ENCODE results near the gene PRPF40A.
A peak's percentile ranks its signal among the peaks of the same experiment; 100 is the strongest.

Gene PRPF40A

DNA sequence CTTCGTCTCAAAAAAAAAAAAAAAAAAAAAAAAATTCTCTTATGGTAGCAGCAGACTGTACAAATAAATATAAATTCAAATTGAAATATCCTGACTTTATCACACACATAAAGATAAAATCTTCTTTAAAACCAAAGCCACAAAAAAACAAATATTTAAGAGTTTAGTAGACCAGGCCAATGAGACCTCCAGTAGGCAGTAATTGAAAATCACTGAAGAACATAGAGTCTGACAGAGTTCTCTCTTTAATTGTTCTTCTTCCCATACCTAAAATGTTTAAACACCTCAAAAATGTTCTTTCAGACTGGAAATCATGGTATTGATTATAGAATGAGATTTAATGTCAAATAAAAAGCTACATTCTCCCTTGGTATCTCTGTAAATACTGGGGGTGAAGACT lies 20.8 kb downstream of the PRPF40A start:
- ATAC-seq = no peak; the same call in 2 of the 3 replicates
- TF ChIP-seq RARB (CRISPR knock-in tag; IDR thresholded peaks at IDR 0.05) = no peak
- TF ChIP-seq, protein P1, sequence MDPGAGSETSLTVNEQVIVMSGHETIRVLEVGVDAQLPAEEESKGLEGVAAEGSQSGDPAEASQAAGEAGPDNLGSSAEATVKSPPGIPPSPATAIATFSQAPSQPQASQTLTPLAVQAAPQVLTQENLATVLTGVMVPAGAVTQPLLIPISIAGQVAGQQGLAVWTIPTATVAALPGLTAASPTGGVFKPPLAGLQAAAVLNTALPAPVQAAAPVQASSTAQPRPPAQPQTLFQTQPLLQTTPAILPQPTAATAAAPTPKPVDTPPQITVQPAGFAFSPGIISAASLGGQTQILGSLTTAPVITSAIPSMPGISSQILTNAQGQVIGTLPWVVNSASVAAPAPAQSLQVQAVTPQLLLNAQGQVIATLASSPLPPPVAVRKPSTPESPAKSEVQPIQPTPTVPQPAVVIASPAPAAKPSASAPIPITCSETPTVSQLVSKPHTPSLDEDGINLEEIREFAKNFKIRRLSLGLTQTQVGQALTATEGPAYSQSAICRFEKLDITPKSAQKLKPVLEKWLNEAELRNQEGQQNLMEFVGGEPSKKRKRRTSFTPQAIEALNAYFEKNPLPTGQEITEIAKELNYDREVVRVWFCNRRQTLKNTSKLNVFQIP (CRISPR knock-in tag; IDR thresholded peaks at IDR 0.05; ENCODE audit: borderline replicate concordance, low read depth) = no peak
- TF ChIP-seq ARNTL (CRISPR knock-in tag; IDR thresholded peaks at IDR 0.05; ENCODE audit: borderline replicate concordance, low read depth) = no peak
- TF ChIP-seq TOX (CRISPR knock-in tag; IDR thresholded peaks at IDR 0.05; ENCODE audit: borderline replicate concordance) = no peak
- TF ChIP-seq, protein P2, sequence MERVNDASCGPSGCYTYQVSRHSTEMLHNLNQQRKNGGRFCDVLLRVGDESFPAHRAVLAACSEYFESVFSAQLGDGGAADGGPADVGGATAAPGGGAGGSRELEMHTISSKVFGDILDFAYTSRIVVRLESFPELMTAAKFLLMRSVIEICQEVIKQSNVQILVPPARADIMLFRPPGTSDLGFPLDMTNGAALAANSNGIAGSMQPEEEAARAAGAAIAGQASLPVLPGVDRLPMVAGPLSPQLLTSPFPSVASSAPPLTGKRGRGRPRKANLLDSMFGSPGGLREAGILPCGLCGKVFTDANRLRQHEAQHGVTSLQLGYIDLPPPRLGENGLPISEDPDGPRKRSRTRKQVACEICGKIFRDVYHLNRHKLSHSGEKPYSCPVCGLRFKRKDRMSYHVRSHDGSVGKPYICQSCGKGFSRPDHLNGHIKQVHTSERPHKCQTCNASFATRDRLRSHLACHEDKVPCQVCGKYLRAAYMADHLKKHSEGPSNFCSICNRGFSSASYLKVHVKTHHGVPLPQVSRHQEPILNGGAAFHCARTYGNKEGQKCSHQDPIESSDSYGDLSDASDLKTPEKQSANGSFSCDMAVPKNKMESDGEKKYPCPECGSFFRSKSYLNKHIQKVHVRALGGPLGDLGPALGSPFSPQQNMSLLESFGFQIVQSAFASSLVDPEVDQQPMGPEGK (CRISPR knock-in tag; IDR thresholded peaks at IDR 0.05; ENCODE audit: borderline replicate concordance) = no peak

DNA sequence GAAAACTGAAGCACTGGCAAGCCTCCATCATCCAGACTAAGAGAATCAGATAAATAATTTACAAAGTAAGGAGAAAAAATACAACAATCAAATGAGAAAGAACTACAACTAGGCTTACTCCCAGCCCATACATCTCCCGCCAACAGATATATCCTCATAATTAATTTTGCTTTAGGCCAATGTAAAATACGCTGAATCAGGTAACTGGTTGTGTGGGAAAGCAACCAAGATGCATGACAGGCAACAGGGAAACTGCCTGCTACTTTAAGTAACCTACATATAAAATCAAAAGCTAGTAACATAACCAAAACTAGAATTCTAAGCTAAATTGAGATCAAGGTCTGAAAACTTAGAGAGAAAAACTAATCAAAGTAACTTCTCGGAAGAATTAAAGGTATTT lies 21.5 kb downstream of the PRPF40A start:
- no peak for ATAC-seq
- TF ChIP-seq TCF4 (CRISPR knock-in tag; IDR thresholded peaks at IDR 0.05; ENCODE audit: borderline replicate concordance) (no peak), ZFP3 (CRISPR knock-in tag; IDR thresholded peaks at IDR 0.05) (no peak), ZNF565 (CRISPR knock-in tag; conservative IDR thresholded peaks at IDR 0.05; ENCODE audit: low read depth) (no peak), OSR1 (CRISPR knock-in tag; IDR thresholded peaks at IDR 0.05) (no peak), ZC3H10 (CRISPR knock-in tag; IDR thresholded peaks at IDR 0.05) (no peak)
- TF ChIP-seq, protein P3, sequence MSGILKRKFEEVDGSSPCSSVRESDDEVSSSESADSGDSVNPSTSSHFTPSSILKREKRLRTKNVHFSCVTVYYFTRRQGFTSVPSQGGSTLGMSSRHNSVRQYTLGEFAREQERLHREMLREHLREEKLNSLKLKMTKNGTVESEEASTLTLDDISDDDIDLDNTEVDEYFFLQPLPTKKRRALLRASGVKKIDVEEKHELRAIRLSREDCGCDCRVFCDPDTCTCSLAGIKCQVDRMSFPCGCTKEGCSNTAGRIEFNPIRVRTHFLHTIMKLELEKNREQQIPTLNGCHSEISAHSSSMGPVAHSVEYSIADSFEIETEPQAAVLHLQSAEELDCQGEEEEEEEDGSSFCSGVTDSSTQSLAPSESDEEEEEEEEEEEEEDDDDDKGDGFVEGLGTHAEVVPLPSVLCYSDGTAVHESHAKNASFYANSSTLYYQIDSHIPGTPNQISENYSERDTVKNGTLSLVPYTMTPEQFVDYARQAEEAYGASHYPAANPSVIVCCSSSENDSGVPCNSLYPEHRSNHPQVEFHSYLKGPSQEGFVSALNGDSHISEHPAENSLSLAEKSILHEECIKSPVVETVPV (CRISPR knock-in tag; IDR thresholded peaks at IDR 0.05) = no peak
- TF ChIP-seq, protein P2 (CRISPR knock-in tag; IDR thresholded peaks at IDR 0.05; ENCODE audit: borderline replicate concordance) = no peak

DNA sequence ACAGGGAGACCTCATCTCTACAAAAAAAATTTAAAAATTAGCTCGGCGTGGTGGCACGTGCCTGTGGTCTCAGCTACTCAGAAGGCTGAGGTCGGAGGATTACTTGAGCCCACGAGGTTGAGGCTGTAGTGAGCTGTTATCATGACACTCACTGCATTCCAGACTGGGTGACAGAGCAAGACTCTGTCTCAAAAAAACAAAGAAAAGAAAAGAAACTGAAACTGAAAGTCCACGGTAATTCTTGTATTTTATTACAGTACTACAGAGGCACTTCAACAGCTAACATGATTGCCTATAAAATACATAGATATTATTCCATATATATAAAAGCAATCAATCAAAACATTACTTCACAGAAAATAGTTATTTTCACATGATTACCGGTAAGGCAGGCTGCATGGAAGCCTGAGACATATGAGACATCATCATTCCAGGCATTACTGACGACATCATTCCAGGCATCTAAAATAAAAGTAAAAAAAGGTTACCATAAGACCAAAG lies 23.1 kb downstream of the PRPF40A start:
- TF ChIP-seq, protein P2 (CRISPR knock-in tag; IDR thresholded peaks at IDR 0.05; ENCODE audit: borderline replicate concordance) = no peak
- TF ChIP-seq BACH2 (CRISPR knock-in tag; IDR thresholded peaks at IDR 0.05; ENCODE audit: borderline replicate concordance) (no peak), ARNTL (CRISPR knock-in tag; IDR thresholded peaks at IDR 0.05; ENCODE audit: borderline replicate concordance, low read depth) (no peak), TOX (CRISPR knock-in tag; IDR thresholded peaks at IDR 0.05; ENCODE audit: borderline replicate concordance) (no peak), ZFP3 (CRISPR knock-in tag; IDR thresholded peaks at IDR 0.05) (no peak), ZNF70 (CRISPR knock-in tag; IDR thresholded peaks at IDR 0.05) (no peak), ZNF565 (CRISPR knock-in tag; conservative IDR thresholded peaks at IDR 0.05; ENCODE audit: low read depth) (no peak), SNAI2 (CRISPR knock-in tag; IDR thresholded peaks at IDR 0.05) (no peak), TCF4 (CRISPR knock-in tag; IDR thresholded peaks at IDR 0.05; ENCODE audit: borderline replicate concordance) (no peak), CSDC2 (CRISPR knock-in tag; IDR thresholded peaks at IDR 0.05) (no peak), ZC3H10 (CRISPR knock-in tag; IDR thresholded peaks at IDR 0.05) (no peak), ESRRG (CRISPR knock-in tag; IDR thresholded peaks at IDR 0.05) (no peak), GLIS3 (CRISPR knock-in tag; IDR thresholded peaks at IDR 0.05) (no peak)
- TF ChIP-seq, protein P4, sequence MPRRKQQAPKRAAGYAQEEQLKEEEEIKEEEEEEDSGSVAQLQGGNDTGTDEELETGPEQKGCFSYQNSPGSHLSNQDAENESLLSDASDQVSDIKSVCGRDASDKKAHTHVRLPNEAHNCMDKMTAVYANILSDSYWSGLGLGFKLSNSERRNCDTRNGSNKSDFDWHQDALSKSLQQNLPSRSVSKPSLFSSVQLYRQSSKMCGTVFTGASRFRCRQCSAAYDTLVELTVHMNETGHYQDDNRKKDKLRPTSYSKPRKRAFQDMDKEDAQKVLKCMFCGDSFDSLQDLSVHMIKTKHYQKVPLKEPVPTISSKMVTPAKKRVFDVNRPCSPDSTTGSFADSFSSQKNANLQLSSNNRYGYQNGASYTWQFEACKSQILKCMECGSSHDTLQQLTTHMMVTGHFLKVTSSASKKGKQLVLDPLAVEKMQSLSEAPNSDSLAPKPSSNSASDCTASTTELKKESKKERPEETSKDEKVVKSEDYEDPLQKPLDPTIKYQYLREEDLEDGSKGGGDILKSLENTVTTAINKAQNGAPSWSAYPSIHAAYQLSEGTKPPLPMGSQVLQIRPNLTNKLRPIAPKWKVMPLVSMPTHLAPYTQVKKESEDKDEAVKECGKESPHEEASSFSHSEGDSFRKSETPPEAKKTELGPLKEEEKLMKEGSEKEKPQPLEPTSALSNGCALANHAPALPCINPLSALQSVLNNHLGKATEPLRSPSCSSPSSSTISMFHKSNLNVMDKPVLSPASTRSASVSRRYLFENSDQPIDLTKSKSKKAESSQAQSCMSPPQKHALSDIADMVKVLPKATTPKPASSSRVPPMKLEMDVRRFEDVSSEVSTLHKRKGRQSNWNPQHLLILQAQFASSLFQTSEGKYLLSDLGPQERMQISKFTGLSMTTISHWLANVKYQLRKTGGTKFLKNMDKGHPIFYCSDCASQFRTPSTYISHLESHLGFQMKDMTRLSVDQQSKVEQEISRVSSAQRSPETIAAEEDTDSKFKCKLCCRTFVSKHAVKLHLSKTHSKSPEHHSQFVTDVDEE (CRISPR knock-in tag; IDR thresholded peaks at IDR 0.05) = no peak
- TF ChIP-seq, protein P5, sequence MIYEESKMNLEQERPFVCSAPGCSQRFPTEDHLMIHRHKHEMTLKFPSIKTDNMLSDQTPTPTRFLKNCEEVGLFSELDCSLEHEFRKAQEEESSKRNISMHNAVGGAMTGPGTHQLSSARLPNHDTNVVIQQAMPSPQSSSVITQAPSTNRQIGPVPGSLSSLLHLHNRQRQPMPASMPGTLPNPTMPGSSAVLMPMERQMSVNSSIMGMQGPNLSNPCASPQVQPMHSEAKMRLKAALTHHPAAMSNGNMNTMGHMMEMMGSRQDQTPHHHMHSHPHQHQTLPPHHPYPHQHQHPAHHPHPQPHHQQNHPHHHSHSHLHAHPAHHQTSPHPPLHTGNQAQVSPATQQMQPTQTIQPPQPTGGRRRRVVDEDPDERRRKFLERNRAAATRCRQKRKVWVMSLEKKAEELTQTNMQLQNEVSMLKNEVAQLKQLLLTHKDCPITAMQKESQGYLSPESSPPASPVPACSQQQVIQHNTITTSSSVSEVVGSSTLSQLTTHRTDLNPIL (CRISPR knock-in tag; IDR thresholded peaks at IDR 0.05; ENCODE audit: low read depth) = no peak
- ATAC-seq = peak; percentile 85
